Mucosa of gallbladder (tissue), 1 donor: Measurements from ENCODE around the gene FAM3B. TPM values are rescaled to one million over a fixed set of nuclear protein-coding genes. Genes with fewer than 3 reads are reported as not detected.
"Not testable (repeated sequence)": the region's sequence is repeated elsewhere in the genome, so short reads cannot be mapped to it uniquely, and the experiment has no call there.

Experiments
- DNase-seq: peaks from one replicate; pipeline ENCODE4 v3.0.0-alpha.2; 2020; ENCODE audit warnings: low spot score
- total RNA-seq: library from RNA; stranded (reverse); gene quantifications from one replicate; pipeline ENCODE4 v1.2.1, GENCODE V29; 2021
- donor health status: DM: no; HTN: no; CAD: no.

The FAM3B gene
- total RNA-seq, 1 donor from 2014 or later, result 43.1 TPM

GRCh38 chr21:41349619-41350390 lies 33.2 kb downstream of the FAM3B start:
- DNase-seq, result no peak

- DNase-seq, result no peak
Observed at GRCh38 chr21:41350436-41351155, 34.0 kb downstream of the FAM3B start.

- DNase-seq, result no peak
Observed at GRCh38 chr21:41357546-41357945, 40.9 kb downstream of the FAM3B start.

GRCh38 chr21:41358193-41359166 lies 41.9 kb downstream of the FAM3B start:
- DNase-seq, result peak; percentile 6

- DNase-seq, result peak; percentile 8
Observed at GRCh38 chr21:41359286-41359685, 42.7 kb downstream of the FAM3B start.

- not testable (repeated sequence) for DNase-seq
Observed at GRCh38 chr21:41359754-41360071, 43.1 kb downstream of the FAM3B start.

GRCh38 chr21:41360072-41360821 lies 43.6 kb downstream of the FAM3B start:
- peak; percentile 71 for DNase-seq

- peak; percentile 11 for DNase-seq
Observed at GRCh38 chr21:41361053-41361785, 44.6 kb downstream of the FAM3B start.

- peak; percentile 65 for DNase-seq
Observed at GRCh38 chr21:41361786-41362604, 45.4 kb downstream of the FAM3B start, which contains the start of gene MX2. Gene MX2 (plus strand): TSS chr21:41362027. CDS start chr21:41376907, 14,880 bp downstream.

- peak; percentile 8 for DNase-seq
Observed at GRCh38 chr21:41362605-41363369, 46.2 kb downstream of the FAM3B start.

- DNase-seq, result no peak
Observed at GRCh38 chr21:41363370-41364270, 47.0 kb downstream of the FAM3B start.

GRCh38 chr21:41364308-41364707 lies 47.7 kb downstream of the FAM3B start:
- DNase-seq, result peak; percentile 49

GRCh38 chr21:41365377-41366107 lies 48.9 kb downstream of the FAM3B start:
- DNase-seq, result no peak

- peak; percentile 85 for DNase-seq
Observed at GRCh38 chr21:41366522-41367151, 50.0 kb downstream of the FAM3B start.

GRCh38 chr21:41367301-41367944 lies 50.8 kb downstream of the FAM3B start:
- no peak for DNase-seq
